DMS 273 (cell line): ENCODE results near the gene RENBP.
A peak's percentile ranks its signal among the peaks of the same experiment; 100 is the strongest.

ENCODE experiments used
- DNase-seq: peaks from one replicate; lab custom pipeline; 2025; ENCODE audit not compliant: unreplicated experiment; lab: John Stamatoyannopoulos, UW

RENBP gene

DNA sequence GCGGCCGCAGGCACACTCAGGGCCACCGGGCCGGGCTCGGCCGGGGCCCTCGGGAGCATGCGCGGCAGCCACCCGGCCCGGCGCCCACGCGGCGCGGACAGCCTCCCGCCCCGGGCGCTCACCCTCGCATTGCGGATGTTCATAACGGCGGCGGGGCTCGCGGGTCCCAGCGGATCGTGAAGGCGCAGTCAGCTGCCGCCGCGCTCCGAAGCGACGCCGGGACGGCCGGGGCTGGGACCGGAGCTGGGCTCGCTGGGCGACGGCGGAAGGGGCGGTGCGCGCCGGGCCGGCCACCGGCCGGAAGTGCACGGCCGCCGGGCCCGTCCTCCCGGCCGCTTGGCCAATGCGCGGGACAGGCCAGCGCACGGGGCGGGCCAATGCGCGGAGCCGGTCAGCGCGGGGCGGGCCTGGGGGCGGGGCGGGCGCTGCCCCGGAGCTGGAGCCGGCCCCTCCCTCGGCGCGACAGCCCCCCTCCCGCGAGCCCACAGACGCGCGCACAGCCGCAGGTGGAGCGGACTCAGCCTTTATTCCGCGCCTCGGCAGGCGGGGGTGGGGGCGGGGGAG is 9.6 kb downstream of the RENBP start, which contains the start of gene NAA10:
Gene NAA10, minus strand, starts transcription at position 276 of the 564 bp plus-strand sequence. Its CDS starts 133 bp downstream, at position 143.
- peak; percentile 92 for DNase-seq

DNA sequence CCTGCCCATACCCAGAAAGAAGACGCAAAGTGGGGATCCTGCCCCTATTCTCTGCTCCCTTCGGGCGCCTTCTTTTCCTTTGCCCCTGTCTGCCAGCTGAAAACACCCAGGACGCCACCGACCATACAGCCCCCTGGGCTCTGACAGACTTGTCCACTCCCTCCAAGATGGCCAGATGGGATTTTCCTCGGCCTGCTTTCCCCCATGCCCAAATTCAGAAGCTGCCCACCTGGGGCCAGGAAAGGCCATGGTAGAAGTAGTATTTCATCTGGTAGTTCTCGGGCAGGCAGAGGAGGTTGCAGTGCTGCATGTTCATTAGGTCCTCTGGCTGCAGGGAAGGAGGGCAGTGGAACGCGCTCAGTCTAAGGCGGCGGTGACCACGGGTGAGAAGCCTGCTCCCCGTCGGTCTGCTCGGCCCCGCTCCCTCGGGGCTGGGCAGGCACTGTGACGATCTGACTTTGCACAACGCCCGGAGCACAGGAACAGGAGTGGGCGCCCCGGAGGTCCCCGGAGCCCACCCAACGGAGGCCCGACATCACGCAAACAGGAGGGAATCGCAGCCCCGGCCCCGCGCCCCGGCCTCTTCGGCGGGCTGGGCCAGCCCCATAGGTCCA is 10.2 kb downstream of the RENBP start:
- no peak for DNase-seq

GRCh38 chrX:153933748-153934147 is 10.7 kb downstream of the RENBP start:
- DNase-seq, result no peak

DNA sequence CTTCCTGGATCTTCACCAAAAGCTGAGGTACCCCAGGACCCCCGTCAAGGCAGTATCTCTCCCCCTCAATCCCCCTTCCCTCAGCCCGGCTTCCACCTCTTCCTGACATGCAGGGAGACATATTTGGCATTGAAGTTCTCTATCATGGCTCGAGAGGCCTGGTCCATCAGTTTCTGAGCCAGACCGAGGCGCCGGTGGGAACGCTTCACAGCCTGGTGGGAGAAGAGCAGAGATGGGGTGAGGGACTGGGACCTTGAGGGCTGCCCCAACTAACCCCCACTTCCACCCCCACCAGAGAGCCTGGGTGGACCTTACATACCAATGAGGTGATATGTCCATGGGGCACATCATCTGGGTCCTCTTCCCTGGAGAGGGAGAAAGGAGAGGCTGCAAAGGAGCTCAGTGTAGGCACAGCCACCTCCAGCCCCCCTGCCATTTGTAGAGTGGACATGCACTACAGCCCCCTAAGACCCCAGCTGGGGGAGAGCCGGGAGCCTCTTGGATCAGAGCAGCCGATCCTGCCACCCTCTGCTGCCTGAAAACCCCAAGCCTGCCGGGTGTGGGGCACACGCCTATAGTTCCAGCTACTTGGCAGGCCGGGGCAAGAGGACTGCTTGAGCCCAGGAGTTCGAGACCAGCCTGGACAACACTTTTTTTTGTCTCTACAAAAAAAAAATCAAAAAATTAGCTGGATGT is 12.1 kb downstream of the RENBP start:
- DNase-seq, result no peak

DNA sequence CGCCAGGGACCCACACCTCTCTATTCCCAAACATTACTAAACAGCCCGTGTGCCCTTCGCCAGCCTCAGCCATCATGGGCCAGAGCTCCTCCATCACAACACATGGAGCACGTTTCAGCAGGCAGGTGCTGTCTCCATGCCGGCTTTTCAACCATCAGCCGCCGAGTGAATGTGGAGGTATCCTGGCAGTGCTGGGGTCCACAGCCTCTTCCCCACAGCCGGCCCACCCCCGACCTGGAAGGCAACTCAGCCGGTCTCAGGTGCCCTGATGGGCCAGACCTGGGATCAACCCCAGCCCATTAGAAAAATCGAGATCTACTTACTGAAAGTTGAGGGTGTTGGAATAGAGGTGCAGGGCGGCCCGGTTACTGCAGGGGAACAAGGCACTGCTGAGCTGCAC is 12.7 kb downstream of the RENBP start:
- no peak for DNase-seq

DNA sequence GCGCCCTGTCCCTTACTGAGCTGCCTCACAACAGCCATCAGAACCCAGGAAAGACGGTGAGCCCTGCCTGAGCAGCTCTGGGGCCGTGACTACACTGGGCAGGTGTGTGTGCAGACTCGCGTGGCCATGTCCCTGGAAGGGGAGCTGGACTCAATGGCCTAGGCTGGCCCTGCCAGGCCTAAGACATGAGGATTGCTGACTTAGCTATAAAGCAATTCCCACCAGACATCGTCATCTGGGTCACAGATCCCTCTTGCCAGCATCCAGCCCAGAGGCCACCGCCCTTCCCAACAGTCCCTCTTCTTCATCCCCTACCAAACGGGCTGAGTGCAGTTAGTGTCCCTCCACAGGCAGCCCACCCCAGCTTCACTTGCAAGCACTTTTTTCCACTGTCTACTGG is 13.3 kb downstream of the RENBP start:
- DNase-seq, result no peak

GRCh38 chrX:153930011-153930910 is 14.2 kb downstream of the RENBP start:
- no peak for DNase-seq

DNA sequence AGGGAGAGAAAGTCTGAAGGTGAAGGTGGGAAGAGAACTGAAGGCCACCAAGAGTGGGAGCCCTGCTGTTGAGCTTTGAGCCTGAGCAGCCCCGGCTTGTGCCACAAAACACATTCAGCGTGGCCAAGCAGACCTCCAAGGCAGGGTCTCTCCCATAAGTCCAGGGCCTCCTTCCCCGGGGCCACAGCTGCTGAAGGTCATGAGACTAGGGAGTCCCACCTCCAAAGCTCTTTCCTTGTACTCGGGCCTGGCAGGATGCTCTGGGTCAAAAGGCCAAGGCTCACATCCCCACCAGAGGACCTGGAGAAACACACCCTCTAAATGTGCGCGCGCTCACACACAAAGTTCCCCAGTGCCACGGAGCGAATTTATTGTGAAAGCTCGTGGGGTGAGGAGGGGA is 14.9 kb downstream of the RENBP start:
- no peak for DNase-seq

GRCh38 chrX:153928846-153929245 is 15.6 kb downstream of the RENBP start:
- DNase-seq, result peak; percentile 52

DNA sequence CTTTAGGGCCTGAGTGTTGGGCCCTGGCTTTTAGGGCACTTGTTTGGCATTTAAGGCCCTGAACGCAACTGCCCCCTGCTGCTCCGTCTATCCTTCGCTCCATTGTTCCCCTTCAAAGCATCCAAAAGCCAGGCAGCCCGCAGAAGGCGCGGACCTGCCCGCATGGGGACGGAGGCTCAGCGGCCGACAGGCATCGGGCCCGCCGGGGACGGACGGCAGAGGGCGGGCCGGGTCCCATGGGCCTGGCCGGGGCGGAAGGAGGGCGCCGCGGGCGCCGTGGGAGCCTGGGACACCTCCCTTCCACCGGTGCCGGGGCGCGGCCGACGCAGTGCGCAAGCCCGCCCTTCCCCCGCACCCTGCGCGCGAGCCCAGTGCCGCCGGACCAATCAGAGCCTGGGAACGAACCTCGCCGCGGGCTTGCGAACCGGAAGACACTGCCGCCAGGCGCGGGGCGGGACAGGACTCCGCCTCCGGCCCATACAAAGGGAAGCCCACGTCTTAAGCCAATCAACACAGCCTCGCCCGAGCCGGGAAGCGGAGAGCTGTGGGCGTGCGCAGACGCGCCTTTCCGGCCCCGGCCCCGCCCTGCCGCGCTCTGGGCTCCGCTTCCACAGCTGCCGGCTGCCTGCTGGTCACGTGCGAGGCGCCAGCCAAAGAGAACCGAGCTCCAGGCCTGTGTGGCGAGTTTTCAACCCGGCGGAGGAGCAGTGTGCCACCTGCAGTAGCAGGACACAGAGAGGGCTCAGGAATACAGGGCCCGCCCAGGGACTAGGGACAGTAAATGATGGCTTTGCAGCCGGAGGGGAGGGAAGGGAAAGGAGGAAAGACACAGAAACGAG is 16.3 kb downstream of the RENBP start:
- peak; percentile 100 for DNase-seq

GRCh38 chrX:153927672-153927921 is 16.8 kb downstream of the RENBP start:
- no peak for DNase-seq

- DNase-seq, result peak; percentile 74
Measured at GRCh38 chrX:153926858-153927671, 17.4 kb downstream of the RENBP start.

DNA sequence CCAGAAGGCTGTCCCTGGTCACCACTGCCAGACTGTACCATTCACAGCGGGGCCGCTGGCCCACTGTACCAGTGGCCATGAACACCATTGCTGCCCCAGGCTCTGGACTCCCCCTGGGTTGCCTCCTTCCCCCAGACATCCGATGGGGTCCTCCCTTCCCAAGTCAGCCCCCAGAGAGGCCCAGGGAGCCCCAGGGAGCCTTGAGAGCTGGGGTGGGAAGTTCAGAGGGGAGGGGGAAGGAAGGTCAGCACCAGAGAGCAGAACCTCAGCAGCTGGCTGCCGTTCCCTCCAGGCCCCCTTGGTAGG is 17.9 kb downstream of the RENBP start:
- no peak for DNase-seq

GRCh38 chrX:153925739-153926551 is 18.5 kb downstream of the RENBP start, which contains the start of gene ARHGAP4:
ARHGAP4 (minus strand) TSS chrX:153926264; CDS start chrX:153926202, 62 bp downstream.
- DNase-seq, result peak; percentile 58

- DNase-seq, result no peak
Measured at GRCh38 chrX:153925387-153925738, 19.1 kb downstream of the RENBP start.

DNA sequence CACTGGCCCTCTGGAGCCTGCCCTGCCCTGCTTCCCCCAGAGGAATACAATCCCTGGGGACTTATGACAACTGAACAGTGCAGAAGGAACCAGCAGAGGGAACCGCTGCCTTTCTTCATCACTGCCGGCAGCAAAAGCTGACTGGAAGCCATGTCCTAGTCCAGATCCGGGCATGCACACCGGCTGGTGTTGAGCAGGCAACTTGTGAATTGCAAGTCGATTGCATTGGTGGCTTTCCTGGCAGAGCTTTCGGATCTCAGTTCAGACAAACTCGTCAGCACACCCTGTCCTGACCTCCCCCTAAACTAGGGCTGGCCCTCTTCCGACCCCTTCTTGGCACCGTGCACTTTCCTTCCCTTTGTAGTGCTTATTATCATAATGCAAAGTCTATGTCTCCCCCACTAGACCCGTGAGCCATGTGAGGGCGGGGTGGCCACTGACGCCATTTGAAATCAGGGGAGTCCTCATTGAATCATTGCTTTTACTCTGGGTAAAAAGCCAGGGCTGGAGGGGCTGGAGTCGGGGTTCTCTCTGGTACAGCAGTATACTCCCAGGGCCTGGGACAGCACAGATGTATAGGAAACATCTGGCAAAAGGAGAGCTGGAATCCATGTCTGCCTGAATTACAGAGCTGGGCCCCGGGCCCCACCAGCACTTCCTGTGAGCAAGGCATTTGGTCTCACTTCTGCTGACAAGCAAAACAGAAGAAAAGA is 20.1 kb downstream of the RENBP start:
- peak; percentile 79 for DNase-seq

DNA sequence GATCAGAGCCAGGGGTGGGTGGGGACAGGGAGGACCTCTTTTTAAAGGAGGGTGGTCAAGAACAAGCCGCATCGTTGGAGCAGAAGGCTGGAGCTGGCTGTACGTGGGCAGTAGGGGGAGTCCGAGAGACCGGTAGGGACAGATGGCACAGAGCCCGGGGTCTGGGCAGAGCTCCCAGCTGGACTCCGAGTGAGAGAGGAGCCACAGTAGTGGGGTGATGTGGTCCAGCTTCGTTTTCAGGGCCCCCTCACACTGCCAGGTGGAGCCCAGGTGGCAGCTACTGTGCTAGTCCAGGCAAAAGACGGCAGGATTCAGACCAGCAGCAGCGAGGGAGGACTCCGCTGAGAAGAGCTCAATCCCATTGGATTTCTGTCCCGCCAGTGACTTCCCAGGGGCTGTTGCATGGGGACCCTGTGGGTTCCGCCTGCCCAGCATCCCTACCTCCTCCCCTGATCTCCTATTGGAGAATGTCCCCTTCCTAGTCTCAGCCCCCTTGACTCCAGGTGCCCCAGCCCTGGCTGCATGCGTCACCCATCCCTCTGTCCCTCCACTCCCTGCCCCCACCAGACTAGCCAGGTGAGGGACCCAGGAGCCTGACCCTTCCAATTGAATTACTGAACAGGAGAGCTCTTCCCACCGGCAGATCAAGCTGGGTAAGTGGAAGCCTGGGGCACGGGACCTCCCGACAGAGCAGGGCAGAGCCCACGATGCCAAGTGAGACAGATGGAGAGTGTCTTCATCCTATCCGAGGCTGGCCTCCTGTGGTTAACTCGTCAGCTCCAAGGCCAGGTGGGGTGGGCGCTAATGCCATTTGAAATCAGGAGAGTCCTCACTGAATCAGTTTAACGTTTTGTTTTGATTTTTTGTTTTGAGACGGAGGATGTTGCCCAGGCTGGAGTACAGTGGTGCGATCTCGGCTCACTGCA is 21.2 kb downstream of the RENBP start:
- peak; percentile 86 for DNase-seq
